B cell (primary cell): ENCODE data around the gene TMEM201.

Experiments
- EZH2 ChIP-seq: IDR thresholded peaks from 2 replicates; pipeline ENCODE4 v1.6.1; 2012; ENCODE audit warnings: borderline replicate concordance, low read depth, mild to moderate bottlenecking, moderate library complexity, low read length; ENCODE audit not compliant: insufficient read depth, poor library complexity, severe bottlenecking
- TF ChIP-seq, protein P1 (sequence below): fragments of 200-600 bp; IDR thresholded peaks from one replicate; pipeline ENCODE4 v1.8.0; 2022; ENCODE audit warnings: antibody characterized with exemption, mild to moderate bottlenecking

DNA sequence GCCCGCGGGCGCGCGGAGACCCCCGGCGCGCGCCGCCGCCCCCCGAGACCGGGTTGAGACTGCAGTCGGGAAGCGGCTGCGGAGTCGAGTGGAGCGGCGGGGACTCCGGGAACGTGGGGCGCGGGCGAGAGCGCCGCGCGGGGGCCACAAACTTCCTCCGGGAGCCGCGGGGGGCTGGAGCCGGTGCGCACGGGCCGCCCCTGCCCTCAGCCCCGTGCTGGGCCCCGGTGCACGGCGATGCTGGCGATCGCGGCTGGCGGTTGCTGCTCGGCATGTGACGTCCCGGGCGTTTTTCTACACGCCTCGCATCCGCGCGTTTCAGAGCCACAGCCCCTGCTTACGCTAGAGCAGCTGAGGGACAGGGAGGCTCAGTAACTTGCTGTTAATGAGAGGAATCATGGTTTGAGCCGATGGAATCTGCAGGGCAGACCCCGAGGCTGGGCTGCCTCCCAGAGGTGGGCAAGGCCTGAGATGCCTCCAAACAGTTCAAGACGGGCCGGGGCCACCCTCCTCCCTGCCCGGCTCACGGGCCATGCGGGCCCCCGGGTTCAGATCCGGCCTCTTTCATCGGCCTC lies 520 bp downstream of the TMEM201 start:
- no peak for TF ChIP-seq EZH2
- TF ChIP-seq, protein P1, sequence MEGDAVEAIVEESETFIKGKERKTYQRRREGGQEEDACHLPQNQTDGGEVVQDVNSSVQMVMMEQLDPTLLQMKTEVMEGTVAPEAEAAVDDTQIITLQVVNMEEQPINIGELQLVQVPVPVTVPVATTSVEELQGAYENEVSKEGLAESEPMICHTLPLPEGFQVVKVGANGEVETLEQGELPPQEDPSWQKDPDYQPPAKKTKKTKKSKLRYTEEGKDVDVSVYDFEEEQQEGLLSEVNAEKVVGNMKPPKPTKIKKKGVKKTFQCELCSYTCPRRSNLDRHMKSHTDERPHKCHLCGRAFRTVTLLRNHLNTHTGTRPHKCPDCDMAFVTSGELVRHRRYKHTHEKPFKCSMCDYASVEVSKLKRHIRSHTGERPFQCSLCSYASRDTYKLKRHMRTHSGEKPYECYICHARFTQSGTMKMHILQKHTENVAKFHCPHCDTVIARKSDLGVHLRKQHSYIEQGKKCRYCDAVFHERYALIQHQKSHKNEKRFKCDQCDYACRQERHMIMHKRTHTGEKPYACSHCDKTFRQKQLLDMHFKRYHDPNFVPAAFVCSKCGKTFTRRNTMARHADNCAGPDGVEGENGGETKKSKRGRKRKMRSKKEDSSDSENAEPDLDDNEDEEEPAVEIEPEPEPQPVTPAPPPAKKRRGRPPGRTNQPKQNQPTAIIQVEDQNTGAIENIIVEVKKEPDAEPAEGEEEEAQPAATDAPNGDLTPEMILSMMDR, result no peak
